Measurements from ENCODE around the gene TPGS1. TPM values are rescaled to one million over a fixed set of nuclear protein-coding genes. Genes with fewer than 3 reads are reported as not detected.

The TPGS1 gene
- total and polyA plus RNA-seq, 5 donors from 2014 or later, result 18.2 to 44.4 (median 34.5) TPM

- H3K27ac ChIP-seq (ENCODE audit: insufficient read depth, low read length, poor library complexity, severe bottlenecking), result no peak overlapping the region
Observed at GRCh38 chr19:547117-547516, 39.8 kb downstream of the TPGS1 start.

GRCh38 chr19:547836-548720 lies 40.8 kb downstream of the TPGS1 start:
- Histone ChIP-seq H3K4me1 (ENCODE audit: control insufficient read depth, insufficient read depth, low read length, poor library complexity, severe bottlenecking) (peaks cover 20% of the 10 kb centered on the region), H3K9me3 (ENCODE audit: control insufficient read depth in 2 of 2, low read length in 2 of 2) (no peaks in the 10 kb centered on the region), H3K4me3 (ENCODE audit: low read depth, low read length) (no peak overlapping the region), H3K27me3 (ENCODE audit: control insufficient read depth, insufficient read depth, low read length) (no peaks in the 10 kb centered on the region), H3K27ac (ENCODE audit: insufficient read depth, low read length, poor library complexity, severe bottlenecking) (no peak overlapping the region), H3K36me3 (ENCODE audit: control insufficient read depth, insufficient read depth, low read length) (no peaks in the 10 kb centered on the region)
- H3K9me3 Mint-ChIP-seq, result no peaks in the 10 kb centered on the region
- no peak for DNase-seq
- H3K4me3 Mint-ChIP-seq, result no peak overlapping the region
- no peak for ATAC-seq (ENCODE audit: low read depth in 2 of 2)
- H3K36me3 Mint-ChIP-seq, result no peaks in the 10 kb centered on the region
- no peak overlapping the region for H3K27ac Mint-ChIP-seq
- H3K4me1 Mint-ChIP-seq, result peaks cover 0 to 23% (median 5%) of the 10 kb centered on the region in 4 donors
- no peaks in the 10 kb centered on the region for H3K27me3 Mint-ChIP-seq

More at GRCh38 chr19:547117-547516, 39.8 kb downstream of the TPGS1 start:
- H3K9me3 Mint-ChIP-seq, result no peaks in the 10 kb centered on the region
- DNase-seq (no peak), ATAC-seq (ENCODE audit: low read depth in 2 of 2) (no peak)
- H3K27me3 ChIP-seq (ENCODE audit: control insufficient read depth, insufficient read depth, low read length), result no peaks in the 10 kb centered on the region
- H3K4me1 ChIP-seq (ENCODE audit: control insufficient read depth, insufficient read depth, low read length, poor library complexity, severe bottlenecking), result peaks cover 20% of the 10 kb centered on the region
- H3K9me3 ChIP-seq (ENCODE audit: control insufficient read depth in 2 of 2, low read length in 2 of 2), result no peaks in the 10 kb centered on the region
- no peak overlapping the region for H3K4me3 Mint-ChIP-seq
- peaks cover 6% of the 10 kb centered on the region for H3K36me3 ChIP-seq (ENCODE audit: control insufficient read depth, insufficient read depth, low read length)
- peaks cover 0 to 23% (median 5%) of the 10 kb centered on the region in 4 donors for H3K4me1 Mint-ChIP-seq
- H3K27me3 Mint-ChIP-seq, result no peaks in the 10 kb centered on the region
- H3K4me3 ChIP-seq (ENCODE audit: low read depth, low read length), result no peak overlapping the region
- no peak overlapping the region for H3K27ac Mint-ChIP-seq
- H3K36me3 Mint-ChIP-seq, result no peaks in the 10 kb centered on the region

- Mint-ChIP-seq H3K9me3 (no peaks in the 10 kb centered on the region), H3K27me3 (no peaks in the 10 kb centered on the region), H3K4me1 (peaks cover 0 to 12% (median 0%) of the 10 kb centered on the region in 4 donors), H3K36me3 (no peaks in the 10 kb centered on the region), H3K27ac (no peak overlapping the region), H3K4me3 (no peak overlapping the region)
- Histone ChIP-seq H3K27me3 (ENCODE audit: control insufficient read depth, insufficient read depth, low read length) (no peaks in the 10 kb centered on the region), H3K36me3 (ENCODE audit: control insufficient read depth, insufficient read depth, low read length) (no peaks in the 10 kb centered on the region), H3K4me1 (ENCODE audit: control insufficient read depth, insufficient read depth, low read length, poor library complexity, severe bottlenecking) (peaks cover 9% of the 10 kb centered on the region), H3K4me3 (ENCODE audit: low read depth, low read length) (no peak overlapping the region), H3K27ac (ENCODE audit: insufficient read depth, low read length, poor library complexity, severe bottlenecking) (no peak overlapping the region), H3K9me3 (ENCODE audit: control insufficient read depth in 2 of 2, low read length in 2 of 2) (no peaks in the 10 kb centered on the region)
- ATAC-seq (ENCODE audit: low read depth in 2 of 2) (no peak), DNase-seq (no peak)
Observed at GRCh38 chr19:548886-549830, 41.9 kb downstream of the TPGS1 start.

- no peaks in the 10 kb centered on the region for H3K9me3 Mint-ChIP-seq
- no peak for ATAC-seq (ENCODE audit: low read depth in 2 of 2)
- H3K4me3 ChIP-seq (ENCODE audit: low read depth, low read length), result no peak overlapping the region
Observed at GRCh38 chr19:554817-555216, 47.5 kb downstream of the TPGS1 start.

GRCh38 chr19:555474-555808 lies 48.1 kb downstream of the TPGS1 start:
- Mint-ChIP-seq H3K27me3 (no peaks in the 10 kb centered on the region), H3K4me1 (no peaks in the 10 kb centered on the region), H3K27ac (no peak overlapping the region), H3K9me3 (no peaks in the 10 kb centered on the region), H3K4me3 (no peak overlapping the region), H3K36me3 (no peaks in the 10 kb centered on the region)
- DNase-seq, result no peak
- Histone ChIP-seq H3K27ac (ENCODE audit: insufficient read depth, low read length, poor library complexity, severe bottlenecking) (no peak overlapping the region), H3K9me3 (ENCODE audit: control insufficient read depth in 2 of 2, low read length in 2 of 2) (no peaks in the 10 kb centered on the region), H3K36me3 (ENCODE audit: control insufficient read depth, insufficient read depth, low read length) (no peaks in the 10 kb centered on the region), H3K4me1 (ENCODE audit: control insufficient read depth, insufficient read depth, low read length, poor library complexity, severe bottlenecking) (no peaks in the 10 kb centered on the region), H3K27me3 (ENCODE audit: control insufficient read depth, insufficient read depth, low read length) (no peaks in the 10 kb centered on the region), H3K4me3 (ENCODE audit: low read depth, low read length) (no peak overlapping the region)
- no peak for ATAC-seq (ENCODE audit: low read depth in 2 of 2)

More at GRCh38 chr19:554817-555216, 47.5 kb downstream of the TPGS1 start:
- Mint-ChIP-seq H3K4me3 (no peak overlapping the region), H3K4me1 (no peaks in the 10 kb centered on the region), H3K27me3 (no peaks in the 10 kb centered on the region), H3K36me3 (no peaks in the 10 kb centered on the region), H3K27ac (no peak overlapping the region)
- Histone ChIP-seq H3K27ac (ENCODE audit: insufficient read depth, low read length, poor library complexity, severe bottlenecking) (no peak overlapping the region), H3K9me3 (ENCODE audit: control insufficient read depth in 2 of 2, low read length in 2 of 2) (no peaks in the 10 kb centered on the region), H3K36me3 (ENCODE audit: control insufficient read depth, insufficient read depth, low read length) (no peaks in the 10 kb centered on the region), H3K4me1 (ENCODE audit: control insufficient read depth, insufficient read depth, low read length, poor library complexity, severe bottlenecking) (no peaks in the 10 kb centered on the region), H3K27me3 (ENCODE audit: control insufficient read depth, insufficient read depth, low read length) (no peaks in the 10 kb centered on the region)
- DNase-seq, result no peak

GRCh38 chr19:556611-557382 lies 49.5 kb downstream of the TPGS1 start:
- no peak overlapping the region for H3K4me3 Mint-ChIP-seq
- H3K9me3 Mint-ChIP-seq, result no peaks in the 10 kb centered on the region

GRCh38 chr19:558770-559439 lies 51.6 kb downstream of the TPGS1 start:
- ATAC-seq (ENCODE audit: low read depth in 2 of 2) (no peak), DNase-seq (no peak)
- Mint-ChIP-seq H3K4me3 (no peak overlapping the region), H3K4me1 (no peaks in the 10 kb centered on the region), H3K27me3 (no peaks in the 10 kb centered on the region), H3K9me3 (no peaks in the 10 kb centered on the region), H3K36me3 (no peaks in the 10 kb centered on the region), H3K27ac (no peak overlapping the region)
- no peaks in the 10 kb centered on the region for H3K9me3 ChIP-seq (ENCODE audit: control insufficient read depth in 2 of 2, low read length in 2 of 2)
- no peaks in the 10 kb centered on the region for H3K36me3 ChIP-seq (ENCODE audit: control insufficient read depth, insufficient read depth, low read length)
- H3K27me3 ChIP-seq (ENCODE audit: control insufficient read depth, insufficient read depth, low read length), result no peaks in the 10 kb centered on the region
- no peaks in the 10 kb centered on the region for H3K4me1 ChIP-seq (ENCODE audit: control insufficient read depth, insufficient read depth, low read length, poor library complexity, severe bottlenecking)
- H3K4me3 ChIP-seq (ENCODE audit: low read depth, low read length), result no peak overlapping the region
- H3K27ac ChIP-seq (ENCODE audit: insufficient read depth, low read length, poor library complexity, severe bottlenecking), result no peak overlapping the region

More at GRCh38 chr19:556611-557382, 49.5 kb downstream of the TPGS1 start:
- H3K36me3 Mint-ChIP-seq, result no peaks in the 10 kb centered on the region
- H3K9me3 ChIP-seq (ENCODE audit: control insufficient read depth in 2 of 2, low read length in 2 of 2), result no peaks in the 10 kb centered on the region
- H3K4me3 ChIP-seq (ENCODE audit: low read depth, low read length), result no peak overlapping the region
- no peaks in the 10 kb centered on the region for H3K27me3 ChIP-seq (ENCODE audit: control insufficient read depth, insufficient read depth, low read length)
- no peaks in the 10 kb centered on the region for H3K4me1 ChIP-seq (ENCODE audit: control insufficient read depth, insufficient read depth, low read length, poor library complexity, severe bottlenecking)
- no peaks in the 10 kb centered on the region for H3K27me3 Mint-ChIP-seq
- no peak for ATAC-seq (ENCODE audit: low read depth in 2 of 2)
- H3K27ac Mint-ChIP-seq, result no peak overlapping the region
- H3K4me1 Mint-ChIP-seq, result no peaks in the 10 kb centered on the region
- no peak overlapping the region for H3K27ac ChIP-seq (ENCODE audit: insufficient read depth, low read length, poor library complexity, severe bottlenecking)
- no peak for DNase-seq
- no peaks in the 10 kb centered on the region for H3K36me3 ChIP-seq (ENCODE audit: control insufficient read depth, insufficient read depth, low read length)

Data from CD4-positive, CD25-positive, alpha-beta regulatory T cell (primary cell).